ENCODE measurements around the gene DUSP11.

- TF ChIP-seq CTCF (IDR thresholded peaks at IDR 0.05; ENCODE audit: insufficient read depth, low read length, poor library complexity, severe bottlenecking) (no peak), EZH2phosphoT487 (conservative IDR thresholded peaks at IDR 0.05; ENCODE audit: low read length) (no peak)
Measured at GRCh38 chr2:73772819-73773218, 7.1 kb downstream of the DUSP11 start.
